Stimulated activated CD4-positive, alpha-beta T cell treated with anti-CD3 and anti-CD28 coated beads, Interleukin-1b, Interleukin-23, amount 100 ng/mL, for 48 hours (primary cell): ENCODE results near the gene DLG3.

ENCODE experiments used
- DNase-seq: peaks from one replicate; pipeline ENCODE4 v3.0.0-alpha.2; 2020

Gene DLG3

DNA sequence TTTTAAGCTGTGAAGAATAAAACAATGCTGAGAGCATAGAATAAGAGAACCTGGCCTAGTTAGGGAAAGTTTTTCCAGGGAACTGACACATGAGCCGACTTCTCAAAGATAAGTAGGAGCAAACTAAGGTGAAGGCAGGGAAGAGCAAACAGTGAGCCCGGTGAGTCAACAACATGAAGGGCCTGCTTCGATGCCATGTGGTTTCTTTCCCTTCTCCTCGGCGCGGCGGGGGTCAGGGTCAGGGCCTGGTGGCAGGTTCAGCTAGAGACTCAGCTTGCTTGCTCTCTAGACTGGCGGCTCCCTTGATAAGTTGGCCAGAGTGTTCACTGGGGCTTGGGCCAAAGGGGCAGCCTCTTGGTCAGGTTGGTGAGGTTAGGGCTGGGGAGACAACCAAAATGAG is 81.1 kb downstream of the DLG3 start:
- no peak for DNase-seq

DNA sequence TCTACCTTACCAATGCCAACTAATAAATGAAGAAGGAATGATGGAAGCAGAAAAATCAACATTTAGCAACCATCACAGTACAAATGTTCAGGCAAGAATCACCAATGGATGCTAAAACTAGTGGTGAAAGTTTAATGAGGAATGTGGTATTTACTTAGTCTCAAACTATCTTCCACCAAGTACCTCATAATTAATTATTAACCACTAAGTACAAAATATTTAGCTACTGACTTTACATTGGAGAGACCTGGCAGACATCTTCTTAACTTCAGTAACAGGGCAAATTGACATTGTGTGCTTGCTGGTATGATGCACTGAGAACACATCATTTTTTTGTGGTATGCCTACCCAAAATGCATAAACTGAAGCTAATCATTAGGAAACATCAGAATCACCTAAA is 82.4 kb downstream of the DLG3 start:
- DNase-seq, result no peak

DNA sequence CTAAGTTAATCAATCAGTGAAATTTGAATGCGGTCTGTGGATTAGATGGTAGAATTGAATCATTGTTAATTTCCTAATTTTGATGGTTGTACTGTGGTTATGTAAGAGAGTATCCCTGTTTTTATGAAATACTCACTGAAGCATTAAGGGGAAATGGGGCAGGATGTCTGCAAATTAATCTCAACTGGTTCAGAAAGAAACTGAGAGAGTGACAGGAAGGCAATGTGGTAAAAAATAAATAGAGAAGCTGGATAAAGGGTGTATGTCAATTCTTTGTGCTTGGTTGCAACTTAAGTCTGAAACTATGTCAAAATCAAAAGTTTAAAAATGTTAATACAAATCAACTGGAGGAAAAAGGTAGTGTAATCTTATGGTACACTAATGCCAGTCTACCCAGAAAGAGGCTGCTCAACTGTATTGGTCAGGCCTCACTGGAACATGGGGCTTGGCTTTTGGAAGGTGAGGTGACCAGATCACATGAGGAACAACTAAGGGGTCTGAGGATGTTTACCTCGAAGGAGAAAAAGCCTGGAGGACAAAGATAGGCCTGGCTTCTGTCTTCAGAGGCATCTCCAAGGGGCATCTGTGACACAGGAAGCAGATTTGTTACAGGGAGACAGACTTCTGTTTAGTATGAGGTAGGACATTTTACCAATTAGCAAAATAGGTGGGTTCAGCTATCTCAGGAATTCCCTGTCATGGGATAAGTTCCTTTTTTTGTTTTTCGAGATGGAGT is 83.1 kb downstream of the DLG3 start:
- DNase-seq, result no peak

DNA sequence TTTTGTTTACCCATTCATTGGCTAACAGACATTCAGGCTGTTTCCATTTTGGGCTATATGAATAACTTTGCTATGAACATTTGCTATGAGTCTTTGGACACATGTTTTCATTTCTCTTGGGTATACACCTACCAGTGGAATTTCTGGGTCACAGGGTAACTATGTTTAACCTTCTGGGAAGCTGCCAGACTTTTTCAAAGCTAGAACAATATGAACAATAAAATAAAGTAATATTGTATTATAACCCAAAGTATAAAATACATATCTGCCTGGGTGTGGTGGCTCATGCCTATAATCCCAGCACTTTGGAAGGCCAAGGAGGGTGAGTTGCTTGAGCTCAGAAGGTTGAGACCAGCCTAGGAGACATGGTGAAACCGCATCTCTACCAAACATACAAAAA is 90.6 kb downstream of the DLG3 start:
- no peak for DNase-seq

DNA sequence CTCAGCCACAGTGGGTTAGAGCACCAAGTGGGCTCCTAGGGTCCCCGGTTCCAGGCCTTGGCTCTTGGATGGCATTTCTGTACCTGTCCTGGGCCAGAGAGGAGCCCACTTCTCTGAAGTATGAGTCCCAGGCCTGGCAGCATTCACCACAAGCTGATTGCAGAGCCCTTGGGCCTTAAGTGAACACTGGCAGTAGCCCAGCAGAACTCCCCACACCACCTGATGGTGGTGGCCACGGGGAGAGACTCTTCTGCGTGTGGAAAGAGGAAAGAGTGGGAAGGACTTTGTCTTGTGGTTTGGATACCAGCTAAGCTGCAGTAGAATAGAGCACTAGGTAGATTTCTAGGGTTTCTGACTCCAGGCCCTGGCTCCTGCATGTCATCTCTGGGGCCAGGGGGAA is 104.8 kb downstream of the DLG3 start:
- no peak for DNase-seq

DNA sequence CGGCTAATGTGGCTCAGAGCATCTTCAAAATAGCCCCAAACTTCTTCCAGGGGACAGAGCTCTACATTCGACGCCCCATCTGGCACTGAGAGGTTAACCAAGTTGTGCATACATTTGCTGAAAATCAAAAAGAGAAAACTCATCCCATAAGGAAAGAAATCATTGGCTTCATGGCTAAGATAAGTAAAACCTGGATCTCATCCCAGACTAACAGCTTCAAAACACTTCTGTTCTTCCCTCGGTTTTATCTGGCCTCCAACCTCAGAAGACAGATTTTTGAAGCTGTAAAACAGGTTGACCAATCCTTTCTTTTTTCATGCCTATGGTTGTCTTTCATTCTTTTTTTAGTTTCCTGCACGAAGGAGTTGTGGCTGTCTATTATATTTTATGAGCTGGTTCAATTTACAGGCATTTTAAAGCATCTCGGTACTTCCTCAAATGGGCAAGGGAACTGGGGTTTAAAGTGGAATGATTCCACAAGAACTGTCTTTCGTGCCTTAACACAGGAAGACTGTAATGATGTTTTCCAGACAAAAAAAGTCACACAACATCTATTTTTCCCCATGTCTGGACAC is 107.6 kb downstream of the DLG3 start:
- DNase-seq, result no peak

DNA sequence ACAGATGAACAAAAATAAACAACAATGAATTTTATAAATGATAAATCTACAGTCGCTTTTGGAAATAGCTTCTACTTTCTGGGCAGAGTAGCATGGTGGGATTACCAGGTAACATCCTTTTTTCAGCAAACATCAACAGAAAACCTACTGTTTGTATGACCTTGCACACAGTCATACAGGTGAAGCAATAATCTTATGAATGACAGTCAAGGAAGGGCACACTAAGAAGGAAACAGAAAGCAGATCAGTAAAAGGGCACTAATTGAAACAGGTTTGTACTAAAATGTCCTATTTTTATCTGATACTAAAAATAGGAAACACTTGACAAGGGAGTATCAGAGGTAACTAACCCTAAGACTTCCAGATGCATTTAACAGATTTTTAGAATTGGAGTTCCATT is 108.9 kb downstream of the DLG3 start:
- no peak for DNase-seq

DNA sequence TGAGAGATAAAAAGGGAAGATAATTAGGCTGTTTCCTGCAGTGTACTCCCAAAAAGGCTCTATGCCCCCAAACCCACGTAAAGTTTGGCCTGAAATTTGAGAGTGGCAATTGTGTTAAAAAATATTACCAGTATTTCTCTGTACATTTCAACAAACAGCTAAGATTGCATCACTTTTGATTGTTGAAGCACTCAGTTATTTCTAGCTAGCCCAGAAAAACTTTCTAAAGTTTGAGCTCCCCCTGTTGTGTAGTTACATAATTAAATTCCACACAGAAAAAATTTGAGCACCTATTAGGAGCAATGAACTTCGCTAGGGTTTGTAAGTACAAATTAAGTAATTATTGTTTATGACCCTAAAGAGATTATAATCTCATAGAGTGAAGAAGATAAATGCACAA is 109.4 kb downstream of the DLG3 start:
- DNase-seq, result no peak

DNA sequence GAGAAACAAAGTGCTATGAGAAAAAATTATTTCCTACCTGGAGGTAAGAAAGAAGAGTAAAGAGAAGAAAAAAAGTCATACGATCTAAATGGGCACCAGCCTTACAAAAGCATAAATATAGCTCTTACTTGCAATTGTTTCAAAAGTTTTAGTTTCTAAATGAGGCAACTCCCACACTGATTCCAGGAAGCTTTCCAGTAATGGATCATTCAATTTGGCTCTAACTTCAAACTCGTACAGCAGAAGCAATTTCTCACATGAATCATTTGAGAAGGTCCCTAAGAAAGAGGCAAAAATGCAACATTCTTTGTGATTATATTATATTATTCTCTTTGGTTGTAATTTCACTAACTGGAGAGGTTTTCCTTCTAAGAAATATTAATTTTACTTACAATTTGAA is 109.9 kb downstream of the DLG3 start:
- no peak for DNase-seq

DNA sequence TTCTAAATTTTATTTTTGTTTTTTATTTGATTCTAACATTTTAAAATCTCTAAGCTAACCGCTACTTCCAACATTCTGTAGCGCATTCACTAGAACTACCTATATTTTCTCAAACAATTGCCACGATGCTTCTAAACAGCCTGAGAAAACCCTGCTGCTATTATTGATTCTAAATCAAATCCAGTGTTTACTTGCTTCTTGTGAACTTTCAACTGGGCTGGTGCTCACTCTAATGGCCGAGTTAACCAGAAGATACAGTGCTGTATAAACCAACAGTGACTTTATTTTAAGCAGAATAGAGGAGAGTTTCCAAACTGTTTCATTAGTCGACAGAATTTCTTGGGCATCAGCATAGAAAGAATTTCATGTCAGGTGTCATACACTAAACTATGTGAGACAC is 110.3 kb downstream of the DLG3 start:
- DNase-seq, result no peak
